Prostate gland (tissue), 2 donors: ENCODE data around the gene GPAM. TPM values are rescaled to one million over a fixed set of nuclear protein-coding genes. Genes with fewer than 3 reads are reported as not detected.

ENCODE experiments used
- DNase-seq: peaks from one replicate; pipeline ENCODE4 v3.0.0-alpha.2; 2019; ENCODE audit warnings: low spot score
- H3K27ac ChIP-seq, 2 donors: fragments of 200-600 bp; sonication (generic); 2 replicates each; pipeline ENCODE4 v1.5.1; 2017 to 2019
- H3K27me3 ChIP-seq: fragments of 200-600 bp; sonication (generic); replicated peaks from 2 replicates; pipeline ENCODE4 v1.5.1; 2019; ENCODE audit not compliant: insufficient read depth
- H3K36me3 ChIP-seq, 2 donors: fragments of 200-600 bp; sonication (generic); 1 replicate in 1 of 2; 2 replicates in 1 of 2; pipeline versions ENCODE4 v1.5.1 to v1.8.1; 2017 to 2019
- H3K4me1 ChIP-seq: fragments of 200-600 bp; sonication (generic); replicated peaks from 2 replicates; pipeline ENCODE4 v1.5.1; 2019
- H3K4me3 ChIP-seq, 2 donors: fragments of 200-600 bp; sonication (generic); 2 replicates each; pipeline ENCODE4 v1.5.1; 2017 to 2019
- H3K9me3 ChIP-seq: fragments of 200-600 bp; sonication (generic); 2 replicates; pipeline ENCODE4 v1.5.1; 2017
- POLR2A ChIP-seq: fragments of 450-650 bp; IDR thresholded peaks from one replicate; pipeline ENCODE4 v1.6.1; 2016; ENCODE audit warnings: antibody characterized with exemption, mild to moderate bottlenecking
- POLR2AphosphoS5 ChIP-seq: sonication (generic); formaldehyde crosslinking; IDR thresholded peaks from one replicate; pipeline ENCODE4 v1.6.1; 2017; ENCODE audit warnings: antibody characterized with exemption
- WGBS: methylation state at CpG from one replicate; pipeline ENCODE4 v1.1.5; 2018; 5-methylcytosine and 5-hydroxymethylcytosine counted together
- intact Hi-C: fragments of 100-400 bp; cut with DNase I; formaldehyde crosslinking; loops from one replicate; pipeline ENCODE4 v1.14.2; 2022
- total RNA-seq, 2 donors: library from RNA; depleted of rRNA; stranded (reverse); fragments of >200 nt; gene quantifications; one replicate each; pipeline ENCODE4 v1.1.0, GENCODE V29; 2016
- TF ChIP-seq, protein P1 (sequence below), 4 experiments: fragments of 200-600 bp in 2 of 4; fragments of 450-650 bp in 2 of 4; sonication (generic) in 2 of 4; IDR thresholded peaks; 1 replicate in 3 of 4; 2 replicates in 1 of 4; pipeline ENCODE4 v1.5.1; 2016 to 2019; ENCODE audit warnings: antibody characterized with exemption in 4 of 4, mild to moderate bottlenecking in 2 of 4, moderate library complexity in 2 of 4

Gene GPAM
- total RNA-seq, 2 donors from 2014 or later: 4.2 to 14.9 TPM

- Histone ChIP-seq H3K9me3 (no peaks in the 10 kb centered on the region), H3K4me1 (no peaks in the 10 kb centered on the region), H3K27ac (no peak overlapping the region), H3K4me3 (no peak overlapping the region), H3K27me3 (no peaks in the 10 kb centered on the region), H3K36me3 (no peaks in the 10 kb centered on the region)
- intact Hi-C loops: no loop called here
- 62% methylated on average over 8 of the region's 8 CpGs for whole genome bisulfite sequencing
- TF ChIP-seq POLR2A (no peak), POLR2AphosphoS5 (no peak)
- TF ChIP-seq, protein P1, sequence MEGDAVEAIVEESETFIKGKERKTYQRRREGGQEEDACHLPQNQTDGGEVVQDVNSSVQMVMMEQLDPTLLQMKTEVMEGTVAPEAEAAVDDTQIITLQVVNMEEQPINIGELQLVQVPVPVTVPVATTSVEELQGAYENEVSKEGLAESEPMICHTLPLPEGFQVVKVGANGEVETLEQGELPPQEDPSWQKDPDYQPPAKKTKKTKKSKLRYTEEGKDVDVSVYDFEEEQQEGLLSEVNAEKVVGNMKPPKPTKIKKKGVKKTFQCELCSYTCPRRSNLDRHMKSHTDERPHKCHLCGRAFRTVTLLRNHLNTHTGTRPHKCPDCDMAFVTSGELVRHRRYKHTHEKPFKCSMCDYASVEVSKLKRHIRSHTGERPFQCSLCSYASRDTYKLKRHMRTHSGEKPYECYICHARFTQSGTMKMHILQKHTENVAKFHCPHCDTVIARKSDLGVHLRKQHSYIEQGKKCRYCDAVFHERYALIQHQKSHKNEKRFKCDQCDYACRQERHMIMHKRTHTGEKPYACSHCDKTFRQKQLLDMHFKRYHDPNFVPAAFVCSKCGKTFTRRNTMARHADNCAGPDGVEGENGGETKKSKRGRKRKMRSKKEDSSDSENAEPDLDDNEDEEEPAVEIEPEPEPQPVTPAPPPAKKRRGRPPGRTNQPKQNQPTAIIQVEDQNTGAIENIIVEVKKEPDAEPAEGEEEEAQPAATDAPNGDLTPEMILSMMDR (IDR thresholded peaks at IDR 0.05): no peak
- no peak for DNase-seq
Measured at GRCh38 chr10:112215342-112215774, 31.8 kb upstream of the GPAM start.

DNA sequence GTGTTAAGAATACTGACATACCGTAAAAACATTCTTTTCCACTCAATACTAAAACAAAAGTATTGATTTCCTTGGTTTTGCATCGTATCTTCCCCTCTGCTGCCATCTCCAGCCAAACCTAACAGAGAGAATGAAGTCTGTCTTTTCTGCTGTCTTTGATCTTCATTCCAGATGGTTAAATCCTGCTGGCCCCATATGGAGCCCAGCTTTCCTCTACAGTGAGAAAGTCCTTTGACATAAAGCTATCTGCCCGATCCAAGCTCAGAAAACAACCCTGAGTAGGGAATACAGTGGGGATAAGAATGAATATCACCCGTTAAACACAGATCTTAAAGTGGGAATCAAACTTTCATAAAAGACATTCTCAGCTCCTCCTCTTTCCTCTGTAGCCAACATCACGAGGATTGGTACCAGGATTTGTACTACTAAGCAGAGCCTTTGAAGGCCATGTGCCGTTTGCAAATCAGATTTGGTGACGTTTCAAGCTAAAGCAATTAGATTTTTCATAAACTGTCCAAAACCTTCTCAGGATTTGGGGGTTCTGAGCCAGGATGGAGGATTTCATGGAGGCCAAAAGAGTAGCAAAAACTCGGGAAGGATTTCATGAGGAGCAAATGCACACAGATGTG, 30.8 kb upstream of the GPAM start:
- no peak for DNase-seq
- Histone ChIP-seq H3K4me1 (no peaks in the 10 kb centered on the region), H3K9me3 (no peaks in the 10 kb centered on the region), H3K4me3 (no peak overlapping the region), H3K27me3 (no peaks in the 10 kb centered on the region), H3K27ac (no peak overlapping the region), H3K36me3 (no peaks in the 10 kb centered on the region)
- intact Hi-C loops: no loop called here
- 70% methylated on average over 8 of the region's 8 CpGs for WGBS
- TF ChIP-seq POLR2A (no peak), POLR2AphosphoS5 (no peak)
- TF ChIP-seq, protein P1 (IDR thresholded peaks at IDR 0.05): no peak

DNA sequence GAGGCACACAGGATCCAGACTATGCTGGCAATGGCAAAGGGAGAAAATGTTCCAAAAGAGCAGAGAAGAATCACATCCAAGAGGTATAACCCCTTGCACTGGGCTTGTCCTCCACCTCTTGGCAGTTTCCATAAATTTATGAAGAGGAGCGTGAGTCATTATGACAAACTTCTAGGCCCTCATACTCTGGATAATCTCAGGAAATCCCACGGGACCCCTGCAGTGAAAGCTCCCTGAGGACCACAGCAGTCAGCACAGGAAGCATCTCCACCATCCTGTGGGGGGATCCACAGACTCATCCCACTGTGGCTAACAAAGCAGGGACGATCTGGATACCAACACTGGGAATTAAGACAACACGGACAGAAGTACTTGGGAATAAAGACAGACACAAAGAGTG, 30.3 kb upstream of the GPAM start:
- WGBS: 89% methylated on average over 4 of the region's 4 CpGs
- TF ChIP-seq POLR2AphosphoS5 (no peak), POLR2A (no peak)
- TF ChIP-seq, protein P1 (IDR thresholded peaks at IDR 0.05): no peak
- no peak overlapping the region for H3K27ac ChIP-seq
- intact Hi-C loops: no loop called here
- no peaks in the 10 kb centered on the region for H3K4me1 ChIP-seq
- no peaks in the 10 kb centered on the region for H3K27me3 ChIP-seq
- no peak for DNase-seq
- H3K36me3 ChIP-seq: no peaks in the 10 kb centered on the region
- no peaks in the 10 kb centered on the region for H3K9me3 ChIP-seq
- no peak overlapping the region for H3K4me3 ChIP-seq

GRCh38 chr10:112213098-112213823, 29.7 kb upstream of the GPAM start:
- whole genome bisulfite sequencing: 88% methylated on average over 3 of the region's 3 CpGs
- DNase-seq: no peak
- intact Hi-C loops: no loop called here
- Histone ChIP-seq H3K4me1 (no peaks in the 10 kb centered on the region), H3K27ac (no peak overlapping the region), H3K36me3 (no peaks in the 10 kb centered on the region), H3K4me3 (no peak overlapping the region), H3K27me3 (no peaks in the 10 kb centered on the region), H3K9me3 (no peaks in the 10 kb centered on the region)
- TF ChIP-seq, protein P1 (IDR thresholded peaks at IDR 0.05): no peak
- TF ChIP-seq POLR2AphosphoS5: no peak
- TF ChIP-seq POLR2A: no peak

- intact Hi-C loops: no loop called here
- Histone ChIP-seq H3K27ac (no peak overlapping the region), H3K27me3 (no peaks in the 10 kb centered on the region), H3K4me1 (no peaks in the 10 kb centered on the region), H3K36me3 (no peaks in the 10 kb centered on the region), H3K4me3 (no peak overlapping the region), H3K9me3 (no peaks in the 10 kb centered on the region)
- 93% methylated on average over 4 of the region's 4 CpGs for WGBS
- TF ChIP-seq POLR2AphosphoS5 (no peak), POLR2A (no peak)
- TF ChIP-seq, protein P1 (IDR thresholded peaks at IDR 0.05): no peak
- DNase-seq: no peak
Measured at GRCh38 chr10:112210666-112211065, 27.1 kb upstream of the GPAM start.
